ENCODE measurements around the gene ADAMTS2.

ADAMTS2 gene

GRCh38 chr5:179371681-179372680 lies 26.7 kb upstream of the ADAMTS2 start:
- no peak for DNase-seq

DNA sequence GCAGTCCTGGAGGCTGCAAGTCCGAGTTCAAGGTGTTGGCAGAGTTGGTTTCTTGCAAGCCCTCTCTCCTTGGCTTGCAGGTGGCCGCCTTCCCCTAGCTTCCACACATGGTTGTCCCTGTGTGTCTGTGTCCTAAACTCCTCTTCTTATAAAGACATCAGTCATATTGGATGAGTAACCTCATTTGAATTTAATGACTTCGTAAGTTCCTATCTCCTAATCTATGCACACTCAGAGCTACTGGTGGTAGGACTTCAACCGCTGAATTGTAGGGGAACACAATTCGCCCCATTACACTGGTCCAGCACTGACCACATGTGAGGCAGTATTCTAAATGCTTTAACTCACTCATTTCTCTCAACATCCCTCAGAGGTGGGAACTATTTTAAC lies 25.9 kb upstream of the ADAMTS2 start:
- DNase-seq, result no peak

- DNase-seq, result no peak
Observed at GRCh38 chr5:179370490-179371120, 25.3 kb upstream of the ADAMTS2 start.

DNA sequence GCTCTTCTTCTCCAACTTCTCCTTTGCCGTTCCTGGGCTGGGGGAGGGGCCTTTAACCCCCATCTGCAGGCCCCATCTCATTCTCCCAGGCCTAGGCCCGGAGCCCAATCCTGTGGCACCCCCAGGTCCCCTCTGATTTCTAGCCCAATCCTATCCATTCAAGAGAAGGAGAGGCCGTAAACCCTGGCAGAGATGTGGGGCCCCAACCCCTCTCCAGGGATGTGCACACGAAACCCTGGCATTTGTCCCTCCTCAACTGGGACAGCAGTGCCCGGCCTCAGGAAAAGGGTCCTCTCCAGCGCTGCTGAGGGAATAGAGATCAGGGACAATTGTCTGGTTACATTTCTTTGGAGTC lies 24.2 kb upstream of the ADAMTS2 start:
- no peak for DNase-seq

GRCh38 chr5:179368806-179369529 lies 23.7 kb upstream of the ADAMTS2 start:
- no peak for DNase-seq

- DNase-seq, result no peak
Observed at GRCh38 chr5:179368126-179368805, 23.0 kb upstream of the ADAMTS2 start.

DNA sequence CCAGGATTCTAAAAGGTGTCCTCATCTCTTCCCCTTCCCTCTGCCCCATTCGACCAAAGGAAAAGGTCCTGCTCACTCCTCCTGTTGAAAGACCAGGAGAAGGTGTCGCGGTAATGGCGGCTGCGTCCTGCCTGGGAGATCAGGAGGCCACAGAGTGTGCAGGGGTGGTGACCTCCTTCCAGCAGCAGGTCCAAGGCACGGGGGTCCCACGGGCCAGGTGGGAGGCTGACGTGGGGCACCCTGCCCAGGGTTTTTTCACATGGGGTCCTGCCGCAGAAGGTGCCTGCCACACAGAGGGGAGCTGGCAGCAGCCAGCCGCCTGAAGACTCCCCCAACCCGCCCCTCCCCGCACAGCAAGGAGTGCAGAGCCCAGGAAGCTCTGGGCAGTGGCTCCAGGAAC lies 22.2 kb upstream of the ADAMTS2 start:
- no peak for DNase-seq

GRCh38 chr5:179362355-179362754 lies 17.1 kb upstream of the ADAMTS2 start:
- no peak for DNase-seq

DNA sequence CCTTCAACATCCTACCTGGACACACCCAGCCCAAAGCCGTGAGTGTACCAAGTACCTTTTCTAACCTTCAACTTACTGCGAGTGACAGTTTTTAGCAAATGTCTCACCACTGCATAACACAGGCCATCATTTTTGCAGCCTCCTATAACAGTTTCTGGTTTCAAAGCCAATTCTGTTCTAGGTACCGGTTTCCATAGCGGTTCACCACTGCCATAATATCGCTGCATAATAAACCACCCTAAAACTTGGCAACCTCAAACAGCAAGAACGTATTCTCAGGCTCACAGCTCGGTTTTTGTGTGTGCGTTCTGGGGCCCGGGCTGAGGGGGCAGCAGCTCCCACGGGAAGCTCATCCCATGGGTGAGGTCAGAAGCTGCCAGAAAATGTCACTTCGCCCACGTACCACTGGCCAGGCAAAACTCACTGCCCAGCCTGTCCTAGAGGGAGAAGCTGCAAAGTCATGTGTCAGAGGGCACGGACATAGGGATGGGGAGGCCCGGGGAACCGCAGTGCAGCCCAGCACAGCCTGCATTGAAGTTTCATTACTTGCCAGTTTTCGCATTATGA lies 15.9 kb upstream of the ADAMTS2 start:
- DNase-seq, result no peak

DNA sequence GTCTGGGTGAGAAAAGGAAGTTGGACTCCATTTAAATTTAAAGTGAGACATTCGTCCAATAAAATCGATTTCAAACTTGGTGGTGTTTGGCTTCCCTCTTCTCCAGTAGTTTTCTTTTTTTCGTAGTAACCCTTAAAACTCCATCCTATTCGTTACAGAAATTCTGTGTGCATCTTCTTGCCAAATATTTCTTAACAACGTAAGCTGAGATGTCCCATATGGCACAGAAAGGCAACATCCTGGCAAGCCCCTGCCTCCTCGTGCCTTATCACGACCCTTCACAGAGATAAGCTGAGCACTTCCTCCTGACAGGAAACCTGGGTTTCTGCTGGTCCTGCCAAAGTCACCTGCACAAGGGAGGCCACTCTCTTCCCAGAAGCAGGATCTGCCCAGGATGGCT lies 11.8 kb upstream of the ADAMTS2 start:
- no peak for DNase-seq

- no peak for DNase-seq
Observed at GRCh38 chr5:179355976-179356974, 11.0 kb upstream of the ADAMTS2 start.

GRCh38 chr5:179354305-179354882 lies 9.1 kb upstream of the ADAMTS2 start:
- no peak for DNase-seq

DNA sequence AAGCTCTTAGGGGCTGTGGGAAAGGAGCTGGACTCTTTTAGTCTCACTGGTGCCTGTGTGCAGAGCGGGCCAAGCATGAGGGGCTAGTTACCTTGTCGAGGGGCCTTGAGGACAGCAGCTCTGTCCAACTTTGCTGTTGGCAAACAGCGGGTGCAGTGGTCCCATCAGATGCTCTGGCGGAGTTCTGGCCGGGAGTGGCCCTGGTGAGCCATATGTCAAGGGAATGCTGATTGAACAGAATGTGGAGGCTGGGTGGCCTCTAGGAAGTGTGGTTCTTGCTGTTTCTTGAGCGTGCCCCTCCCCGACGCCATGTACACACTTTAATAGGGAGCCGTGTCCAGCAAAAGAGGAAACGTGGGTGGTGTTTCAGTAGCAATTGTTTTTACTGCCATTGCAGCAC lies 3.6 kb upstream of the ADAMTS2 start:
- DNase-seq, result no peak

DNA sequence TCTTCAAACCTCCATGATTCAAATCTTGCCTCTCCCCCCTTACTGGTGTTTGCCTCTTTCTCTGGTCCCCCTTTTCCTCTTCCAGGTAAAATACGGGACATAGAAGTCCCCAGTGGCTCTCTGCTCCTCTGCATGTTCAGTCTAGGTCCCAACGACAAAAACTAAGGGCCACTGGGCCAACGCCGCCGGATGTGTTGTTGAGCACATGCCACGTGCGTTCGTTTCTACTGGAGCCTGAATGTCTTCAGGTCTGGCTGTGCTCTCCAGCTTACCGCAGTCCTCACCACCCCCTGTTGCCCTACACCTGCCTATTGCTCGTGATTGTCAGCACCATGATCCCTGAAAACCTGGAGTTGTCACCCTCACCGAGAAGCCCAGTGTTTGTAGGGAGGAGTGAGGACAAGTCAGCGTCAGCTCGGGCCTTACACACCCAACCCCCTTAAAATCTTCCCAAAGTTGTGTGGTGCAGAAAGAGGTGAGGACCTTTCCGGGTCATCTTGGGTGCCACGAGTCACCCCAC lies 2.8 kb upstream of the ADAMTS2 start:
- no peak for DNase-seq

GRCh38 chr5:179347581-179347980 lies 2.3 kb upstream of the ADAMTS2 start:
- DNase-seq, result no peak

- DNase-seq, result no peak
Observed at GRCh38 chr5:179346875-179347274, 1.6 kb upstream of the ADAMTS2 start.

- DNase-seq, result no peak
Observed at GRCh38 chr5:179346401-179346800, 1.1 kb upstream of the ADAMTS2 start.

DNA sequence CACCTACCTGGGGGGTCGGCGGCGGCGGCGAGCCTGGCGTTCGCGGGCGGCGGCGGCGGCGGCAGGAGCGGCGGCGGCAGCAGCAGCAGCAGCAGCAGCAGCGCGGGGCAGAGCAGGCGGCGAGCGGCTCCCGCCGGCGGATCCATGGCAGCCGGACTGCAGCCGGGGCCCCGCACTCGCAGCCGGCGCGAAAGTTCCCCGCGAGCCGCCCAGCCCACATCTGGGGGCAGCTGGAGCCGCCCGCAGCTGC lies 153 bp downstream of the ADAMTS2 start:
- no peak for DNase-seq

DNA sequence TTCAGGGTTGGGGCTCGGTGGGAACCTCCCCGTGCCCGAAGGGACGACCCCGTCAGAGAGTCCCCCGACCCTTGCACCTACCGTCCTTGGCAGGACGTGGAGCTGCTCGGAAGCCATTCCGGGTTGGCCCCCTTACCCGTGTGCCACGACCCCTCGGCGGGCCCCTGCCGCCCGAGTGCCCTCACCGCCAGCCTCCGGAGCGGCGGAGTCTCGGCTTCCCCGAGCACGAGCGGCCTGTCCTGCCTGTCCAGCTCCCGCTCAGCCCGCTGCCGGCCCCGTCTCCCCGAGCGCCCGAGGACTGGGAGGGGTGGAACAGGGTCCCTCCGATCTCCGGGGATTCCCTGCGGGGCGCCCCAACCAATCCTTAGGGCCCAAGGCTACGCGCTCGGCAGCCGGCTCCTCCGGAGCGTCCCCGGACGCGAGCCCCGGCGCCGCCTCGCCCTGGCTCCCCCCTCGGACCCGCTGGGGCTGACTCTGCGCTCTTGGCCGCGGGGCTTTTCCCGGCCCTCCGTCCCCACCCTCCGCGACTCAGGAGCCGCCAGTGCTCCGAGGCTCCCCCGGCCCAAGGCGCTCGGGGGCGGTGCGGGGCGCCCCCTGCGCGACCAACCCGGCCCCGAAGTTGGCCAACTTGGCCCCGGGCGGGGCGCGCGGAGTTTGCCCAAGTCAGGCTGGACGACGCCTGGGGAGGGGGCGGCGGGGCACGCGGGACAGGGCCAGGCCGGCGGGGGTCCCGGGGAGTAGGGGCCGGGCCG lies 654 bp downstream of the ADAMTS2 start:
- no peak for DNase-seq

DNA sequence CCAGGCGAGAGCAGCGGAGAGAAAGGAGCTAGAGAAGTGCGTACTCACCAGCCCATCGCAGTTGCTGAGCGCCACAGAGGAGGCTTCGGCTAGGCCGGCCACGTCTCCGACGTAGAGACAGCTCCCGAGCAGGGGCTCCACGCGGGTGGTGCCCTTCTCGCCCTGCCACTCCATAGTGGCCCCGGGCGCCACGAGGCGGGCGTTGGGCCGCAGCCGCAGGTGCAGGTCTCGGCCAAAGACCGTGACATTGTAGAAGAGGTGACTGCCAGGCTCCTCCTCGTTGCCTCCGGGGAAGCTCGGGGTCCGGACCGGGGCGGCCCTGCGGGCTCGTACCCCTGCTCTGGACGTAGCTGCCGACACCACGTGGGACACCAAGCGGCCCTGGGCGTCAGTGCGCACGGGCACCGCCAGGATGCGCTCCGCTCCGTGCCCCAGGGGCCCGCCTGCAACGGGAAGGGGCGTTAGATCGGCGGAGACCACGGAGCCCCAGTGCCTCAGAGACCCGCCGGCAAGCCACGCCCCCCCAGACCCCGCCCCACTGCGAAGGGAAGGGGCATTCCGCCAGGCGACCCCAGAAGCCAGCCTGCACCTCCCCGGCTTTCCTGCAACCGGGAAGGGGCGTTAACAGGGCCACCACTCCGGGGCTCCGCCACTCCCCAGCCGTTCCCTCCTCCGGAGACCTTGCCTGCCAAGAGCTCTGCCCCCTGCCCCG lies 1.4 kb downstream of the ADAMTS2 start:
- peak; percentile 74 for DNase-seq
